ENCODE results near the gene COL1A1. TPM values are rescaled to one million over a fixed set of nuclear protein-coding genes. Genes with fewer than 3 reads are reported as not detected.

Gene COL1A1
- total RNA-seq, 2 experiments from 2014 or later = not detected

GRCh38 chr17:50194140-50194933 is 7.1 kb downstream of the COL1A1 start:
- intact Hi-C loops (cut with micrococcal nuclease; ENCODE audit: unreplicated experiment) = no loop called here
- no peak for TF ChIP-seq EZH2phosphoT487 (IDR thresholded peaks at IDR 0.05; ENCODE audit: borderline replicate concordance, low read depth, low read length)
- no peak for TF ChIP-seq CTCF (conservative IDR thresholded peaks at IDR 0.05; ENCODE audit: low read length)
- no peaks in the 10 kb centered on the region for H3K36me3 ChIP-seq (ENCODE audit: insufficient read depth, low read length)
- no peaks in the 10 kb centered on the region for H3K4me1 ChIP-seq (ENCODE audit: insufficient read depth, low read length, poor library complexity, severe bottlenecking)
- no peak overlapping the region for H3K4me2 ChIP-seq (ENCODE audit: low read length)
- ChIA-PET CTCF (ENCODE audit: unreplicated experiment) (no interaction called here), POLR2A (no interaction called here)
- no peaks in the 10 kb centered on the region for H3K79me2 ChIP-seq (ENCODE audit: insufficient read depth, low read depth, low read length)
- no peak overlapping the region for H3K4me3 ChIP-seq (ENCODE audit: low read depth, low read length, poor library complexity, severe bottlenecking)
- H3K27ac ChIP-seq (ENCODE audit: low read depth, low read length, poor library complexity, severe bottlenecking) = no peak overlapping the region
- no TSS peak for BruUV-seq (replicated peaks)
- H3K9me3 ChIP-seq (ENCODE audit: low read length) = no peaks in the 10 kb centered on the region
- H4K20me1 ChIP-seq (ENCODE audit: insufficient read depth, low read length) = no peaks in the 10 kb centered on the region; the same call in 1 of the 2 replicates
- no peak for DNase-seq (ENCODE audit: low spot score)
- no peak overlapping the region for H2AFZ ChIP-seq (ENCODE audit: low read length)
- no peaks in the 10 kb centered on the region for H3K9me2 ChIP-seq (ENCODE audit: insufficient read depth, low read length)

- ChIA-PET CTCF (ENCODE audit: unreplicated experiment) (no interaction called here), POLR2A (no interaction called here)
- Histone ChIP-seq H2AFZ (ENCODE audit: low read length) (no peak overlapping the region), H3K4me1 (ENCODE audit: insufficient read depth, low read length, poor library complexity, severe bottlenecking) (no peaks in the 10 kb centered on the region), H3K79me2 (ENCODE audit: insufficient read depth, low read depth, low read length) (no peaks in the 10 kb centered on the region), H3K4me3 (ENCODE audit: low read depth, low read length, poor library complexity, severe bottlenecking) (no peak overlapping the region), H3K9me2 (ENCODE audit: insufficient read depth, low read length) (no peaks in the 10 kb centered on the region), H3K27ac (ENCODE audit: low read depth, low read length, poor library complexity, severe bottlenecking) (no peak overlapping the region), H4K20me1 (ENCODE audit: insufficient read depth, low read length) (no peaks in the 10 kb centered on the region; the same call in 1 of the 2 replicates), H3K36me3 (ENCODE audit: insufficient read depth, low read length) (no peaks in the 10 kb centered on the region), H3K9me3 (ENCODE audit: low read length) (no peaks in the 10 kb centered on the region), H3K4me2 (ENCODE audit: low read length) (no peak overlapping the region)
- no peak for TF ChIP-seq EZH2phosphoT487 (IDR thresholded peaks at IDR 0.05; ENCODE audit: borderline replicate concordance, low read depth, low read length)
- BruUV-seq (replicated peaks) = no TSS peak
- intact Hi-C loops (cut with micrococcal nuclease; ENCODE audit: unreplicated experiment) = no loop called here
- DNase-seq (ENCODE audit: low spot score) = no peak
These were observed 8.7 kb downstream of the COL1A1 start for GRCh38 chr17:50192618-50193291.

GRCh38 chr17:50192144-50192617 is 9.2 kb downstream of the COL1A1 start:
- H3K4me2 ChIP-seq (ENCODE audit: low read length) = no peak overlapping the region
- H3K36me3 ChIP-seq (ENCODE audit: insufficient read depth, low read length) = no peaks in the 10 kb centered on the region
- intact Hi-C loops (cut with micrococcal nuclease; ENCODE audit: unreplicated experiment) = no loop called here
- H3K4me1 ChIP-seq (ENCODE audit: insufficient read depth, low read length, poor library complexity, severe bottlenecking) = no peaks in the 10 kb centered on the region
- CTCF ChIA-PET (ENCODE audit: unreplicated experiment) = no interaction called here
- no peaks in the 10 kb centered on the region for H3K9me3 ChIP-seq (ENCODE audit: low read length)
- H4K20me1 ChIP-seq (ENCODE audit: insufficient read depth, low read length) = no peaks in the 10 kb centered on the region; the same call in 1 of the 2 replicates
- no peak for TF ChIP-seq CTCF (conservative IDR thresholded peaks at IDR 0.05; ENCODE audit: low read length)
- no peak for TF ChIP-seq EZH2phosphoT487 (IDR thresholded peaks at IDR 0.05; ENCODE audit: borderline replicate concordance, low read depth, low read length)
- H3K79me2 ChIP-seq (ENCODE audit: insufficient read depth, low read depth, low read length) = no peaks in the 10 kb centered on the region
- no peak overlapping the region for H3K4me3 ChIP-seq (ENCODE audit: low read depth, low read length, poor library complexity, severe bottlenecking)
- no peaks in the 10 kb centered on the region for H3K9me2 ChIP-seq (ENCODE audit: insufficient read depth, low read length)
- H2AFZ ChIP-seq (ENCODE audit: low read length) = no peak overlapping the region
- no peak overlapping the region for H3K27ac ChIP-seq (ENCODE audit: low read depth, low read length, poor library complexity, severe bottlenecking)
- no peak for DNase-seq (ENCODE audit: low spot score)
- no TSS peak for BruUV-seq (replicated peaks)
- POLR2A ChIA-PET = no interaction called here

All from OCI-LY7 (cell line).